Activated naive CD8-positive, alpha-beta T cell treated with anti-CD3 and anti-CD28 coated beads, Interleukin-2, amount 10 ng/mL, durations not matched to agents 7 days and 5 days (primary cell): ENCODE results near the gene SPEF1. TPM values are rescaled to one million over a fixed set of nuclear protein-coding genes. Genes with fewer than 3 reads are reported as not detected.

Experiments used
- ATAC-seq: fragments of 150-1000 bp; cut with Tn5 transposase; one replicate; pipeline ENCODE4 v1.10.0; 2021; ENCODE audit warnings: low read depth, moderate library complexity
- POLR2A ChIA-PET: fragments of 350-600 bp; sonication (Branson Sonifier 250); formaldehyde crosslinking; loops from one replicate; lab custom pipeline; 2021; ENCODE audit warnings: antibody characterized with exemption; lab: Charles Lee
- DNase-seq: peaks from one replicate; pipeline ENCODE4 v3.0.0; 2021
- H3K27ac Mint-ChIP-seq: one replicate; pipeline ENCODE4 v1.8.0; 2022; ENCODE audit warnings: mild to moderate bottlenecking, mixed read lengths
- H3K27me3 Mint-ChIP-seq: one replicate; pipeline ENCODE4 v1.8.0; 2022; ENCODE audit warnings: mild to moderate bottlenecking, moderate library complexity, mixed read lengths
- H3K36me3 Mint-ChIP-seq: one replicate; pipeline ENCODE4 v1.8.0; 2021; ENCODE audit warnings: mild to moderate bottlenecking, mixed read lengths
- H3K4me1 Mint-ChIP-seq: one replicate; pipeline ENCODE4 v1.8.0; 2021; ENCODE audit warnings: mixed read lengths
- H3K4me3 Mint-ChIP-seq: one replicate; pipeline ENCODE4 v1.8.0; 2022; ENCODE audit warnings: mild to moderate bottlenecking, moderate library complexity, mixed read lengths
- H3K9me3 Mint-ChIP-seq: one replicate; pipeline ENCODE4 v1.8.0; 2021; ENCODE audit warnings: mixed read lengths
- total RNA-seq, 2 experiments: library from RNA; stranded (reverse); gene quantifications; one replicate each; pipeline ENCODE4 v1.2.3, GENCODE V29; 2021

The SPEF1 gene
- total RNA-seq, 2 experiments from 2014 or later, result not detected

DNA sequence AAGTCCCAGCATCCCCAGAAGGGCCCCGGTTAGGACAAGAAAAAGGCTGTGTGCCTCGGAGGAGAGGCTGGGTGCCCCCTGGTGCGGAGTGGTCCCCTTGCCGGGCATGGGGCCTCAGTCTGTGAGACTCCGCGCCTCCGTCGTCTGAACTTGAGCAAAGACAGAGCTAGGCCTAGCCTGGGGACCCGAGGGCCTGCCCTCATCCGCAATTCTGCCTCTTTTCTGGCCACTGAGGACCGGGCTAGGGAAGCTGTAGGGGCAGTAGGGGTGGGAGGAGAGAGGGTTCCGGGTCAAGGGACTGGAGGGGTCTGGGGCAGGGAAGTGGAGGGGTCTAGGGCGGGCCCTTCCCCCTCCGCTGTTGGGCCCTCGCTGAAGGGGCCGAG lies 49.3 kb downstream of the SPEF1 start:
- POLR2A ChIA-PET, result interaction anchor here (1.6 kb wide), 1 partner anchor 16 kb away, joined by 3 read pairs; no protein-coding TSS in a partner anchor
- no peak overlapping the region for H3K27ac Mint-ChIP-seq
- H3K4me1 Mint-ChIP-seq, result peaks cover 7% of the 10 kb centered on the region
- H3K27me3 Mint-ChIP-seq, result peaks cover 49% of the 10 kb centered on the region
- DNase-seq (no peak), ATAC-seq (no peak)
- H3K4me3 Mint-ChIP-seq, result no peak overlapping the region
- H3K36me3 Mint-ChIP-seq, result no peaks in the 10 kb centered on the region
- no peaks in the 10 kb centered on the region for H3K9me3 Mint-ChIP-seq

DNA sequence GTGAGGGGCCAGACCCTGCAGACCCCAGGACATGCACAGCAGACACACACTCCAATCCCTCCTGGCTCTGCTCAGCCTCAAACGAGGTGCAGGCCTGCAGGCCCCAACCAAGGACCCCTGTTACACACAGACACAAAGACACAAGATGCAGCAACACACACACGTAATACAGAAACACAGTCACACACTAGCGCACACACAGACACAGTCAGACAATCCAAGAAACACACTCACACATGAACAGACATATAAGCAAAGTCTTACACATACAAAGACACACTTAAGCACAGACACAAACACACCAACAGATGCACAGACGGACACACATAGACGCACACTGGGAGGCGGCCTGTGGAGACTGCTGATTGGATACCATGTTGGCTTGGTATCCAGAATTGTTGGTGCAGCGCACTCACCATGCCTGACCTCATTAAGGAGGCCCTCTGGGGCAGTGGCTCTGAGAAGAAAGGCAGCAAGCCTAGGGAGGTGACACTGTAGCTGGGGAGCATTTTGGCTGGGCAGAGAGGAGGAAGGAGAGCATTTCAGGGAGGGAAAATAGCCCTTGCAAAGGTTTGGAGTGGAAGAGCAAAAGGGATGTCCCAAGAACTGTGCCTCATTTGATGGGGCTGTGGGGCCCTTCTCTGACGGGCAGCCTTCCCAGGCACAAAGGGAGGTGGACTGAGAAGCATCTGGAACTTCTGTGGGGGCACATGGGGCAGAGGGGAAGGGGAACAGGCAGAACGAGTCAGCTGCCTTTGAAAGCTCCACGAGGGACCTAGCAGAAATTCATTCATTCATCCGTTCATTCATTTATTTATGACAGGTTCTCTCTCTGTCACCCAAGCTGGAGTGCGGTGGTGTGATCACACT lies 50.2 kb downstream of the SPEF1 start:
- no peaks in the 10 kb centered on the region for H3K36me3 Mint-ChIP-seq
- peak overlapping the region; percentile 1 for H3K27ac Mint-ChIP-seq
- H3K27me3 Mint-ChIP-seq, result peaks cover 54% of the 10 kb centered on the region
- ATAC-seq (no peak), DNase-seq (no peak)
- peaks cover 7% of the 10 kb centered on the region for H3K4me1 Mint-ChIP-seq
- no peaks in the 10 kb centered on the region for H3K9me3 Mint-ChIP-seq
- POLR2A ChIA-PET, result no interaction called here
- H3K4me3 Mint-ChIP-seq, result no peak overlapping the region

DNA sequence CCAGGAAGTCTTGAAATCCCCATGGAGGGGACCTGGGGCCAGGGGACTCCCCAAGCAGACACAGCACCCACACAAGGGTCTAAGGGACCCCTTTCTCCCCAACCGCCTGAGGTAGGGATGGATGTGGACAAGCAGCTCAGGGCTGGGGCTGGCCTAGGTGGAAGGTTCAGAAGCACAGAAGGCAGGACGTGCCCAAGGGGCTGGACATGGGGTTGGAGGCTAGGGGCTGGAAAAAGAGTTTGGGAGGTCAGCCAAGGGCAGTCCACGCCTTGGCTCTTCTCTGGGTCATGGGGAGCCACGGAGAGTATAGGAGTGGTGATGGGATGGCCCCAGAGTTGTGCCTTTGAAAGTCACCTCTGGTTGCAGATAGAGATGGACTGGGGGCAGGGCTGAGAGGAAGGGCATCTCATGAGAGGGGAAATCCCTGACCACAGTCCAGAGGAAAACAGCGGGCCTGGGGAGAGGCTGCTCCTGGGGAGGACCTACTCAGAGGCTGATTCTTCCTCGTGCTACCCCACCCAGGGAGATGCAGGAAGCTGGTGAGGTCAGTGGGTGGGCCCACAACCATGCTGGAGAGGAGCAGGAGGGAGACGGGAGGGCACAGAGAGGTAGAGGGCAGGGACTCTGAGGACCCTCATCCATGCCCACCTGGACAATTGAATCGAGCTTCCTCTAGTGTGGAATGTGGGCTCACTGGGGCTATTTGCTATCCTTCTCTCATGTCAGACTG lies 51.3 kb downstream of the SPEF1 start:
- Mint-ChIP-seq H3K27me3 (peaks cover 54% of the 10 kb centered on the region), H3K36me3 (no peaks in the 10 kb centered on the region), H3K27ac (no peak overlapping the region), H3K4me1 (peaks cover 7% of the 10 kb centered on the region), H3K4me3 (no peak overlapping the region), H3K9me3 (no peaks in the 10 kb centered on the region)
- ATAC-seq (no peak), DNase-seq (no peak)
- POLR2A ChIA-PET, result no interaction called here

DNA sequence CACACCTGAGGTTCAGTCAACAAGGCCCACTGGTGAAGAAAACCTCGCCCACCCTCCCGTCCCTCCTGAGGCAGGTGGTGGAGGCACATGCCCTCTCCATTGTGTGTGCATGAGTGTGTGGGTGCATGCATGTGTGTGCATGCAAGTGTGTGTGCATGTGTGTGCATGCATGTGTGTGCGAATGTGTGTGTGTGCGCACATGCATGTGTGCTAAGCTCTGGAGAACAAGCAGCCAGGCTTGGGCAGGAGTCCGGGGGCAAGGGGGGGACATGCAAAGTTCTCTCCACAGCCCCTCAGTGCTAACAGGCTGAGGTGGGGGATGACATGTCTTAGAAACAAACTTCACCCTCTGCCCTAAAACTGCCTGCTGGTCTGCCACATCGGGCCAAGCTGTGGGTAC lies 51.9 kb downstream of the SPEF1 start:
- no peaks in the 10 kb centered on the region for H3K36me3 Mint-ChIP-seq
- DNase-seq (no peak), ATAC-seq (no peak)
- no peak overlapping the region for H3K27ac Mint-ChIP-seq
- H3K9me3 Mint-ChIP-seq, result no peaks in the 10 kb centered on the region
- no peak overlapping the region for H3K4me3 Mint-ChIP-seq
- peaks cover 7% of the 10 kb centered on the region for H3K4me1 Mint-ChIP-seq
- POLR2A ChIA-PET, result no interaction called here
- H3K27me3 Mint-ChIP-seq, result peaks cover 52% of the 10 kb centered on the region

DNA sequence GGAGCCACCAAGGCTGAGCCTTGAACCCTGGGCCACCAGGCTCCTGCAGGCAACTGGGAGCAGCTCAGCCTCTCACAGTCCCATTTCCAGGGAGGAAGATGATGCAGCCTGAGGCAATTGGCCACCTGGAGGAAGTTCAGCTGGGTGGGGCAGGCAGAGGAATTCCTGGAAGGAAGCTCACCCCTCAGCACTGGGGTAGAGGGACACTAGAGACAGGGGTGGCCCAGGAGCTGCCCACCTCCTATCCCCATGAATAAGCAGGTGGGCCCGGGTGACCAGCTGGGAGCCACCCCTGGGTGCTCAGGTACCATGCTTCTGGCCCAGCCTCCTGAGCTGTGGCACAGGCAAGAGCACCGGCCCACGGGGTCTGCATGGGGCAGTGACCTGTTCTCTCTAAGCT lies 52.4 kb downstream of the SPEF1 start:
- DNase-seq (no peak), ATAC-seq (no peak)
- Mint-ChIP-seq H3K27ac (no peak overlapping the region), H3K4me1 (peaks cover 7% of the 10 kb centered on the region), H3K4me3 (no peak overlapping the region), H3K27me3 (peaks cover 55% of the 10 kb centered on the region), H3K9me3 (no peaks in the 10 kb centered on the region), H3K36me3 (no peaks in the 10 kb centered on the region)
- POLR2A ChIA-PET, result no interaction called here

DNA sequence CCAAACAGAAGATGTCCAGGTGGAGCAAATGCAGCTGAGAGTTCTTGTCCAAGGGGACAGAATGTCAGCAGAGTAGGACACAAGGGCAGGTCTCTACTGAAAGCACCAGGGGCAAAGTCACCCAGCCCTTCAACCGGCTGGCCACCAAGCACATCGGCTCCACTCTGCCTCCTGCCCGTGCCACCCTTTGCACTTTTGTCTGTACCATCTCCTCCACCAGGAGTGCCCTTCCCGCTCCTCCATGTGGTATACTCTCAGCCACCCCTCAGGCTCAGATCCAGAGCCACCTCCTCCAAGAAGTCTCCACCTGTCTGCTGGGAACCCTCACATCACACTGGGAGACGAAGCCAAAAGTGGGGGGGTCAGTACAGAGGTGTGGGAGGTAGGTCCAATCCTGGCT lies 52.9 kb downstream of the SPEF1 start:
- no peak for ATAC-seq
- Mint-ChIP-seq H3K9me3 (no peaks in the 10 kb centered on the region), H3K36me3 (no peaks in the 10 kb centered on the region), H3K4me1 (peaks cover 7% of the 10 kb centered on the region), H3K27me3 (peaks cover 50% of the 10 kb centered on the region), H3K4me3 (no peak overlapping the region), H3K27ac (no peak overlapping the region)
- POLR2A ChIA-PET, result no interaction called here
- DNase-seq, result no peak

Other genes starting within 250 kb of the SPEF1 start
- not detected for gene GFRA4, start 118.0 kb downstream of the SPEF1 start, total RNA-seq
- not detected for gene ADAM33, start 99.4 kb downstream of the SPEF1 start, total RNA-seq
- under 1 TPM; 0.20 to 0.25 TPM for gene SIGLEC1, start 68.8 kb downstream of the SPEF1 start, total RNA-seq
- not detected for gene HSPA12B, start 48.8 kb downstream of the SPEF1 start, total RNA-seq
- gene ADISSP, start 13.7 kb downstream of the SPEF1 start, total RNA-seq, result 10 to 100 TPM; 21.9 to 22.1 TPM
- gene CENPB, start 5.3 kb upstream of the SPEF1 start, total RNA-seq, result 10 to 100 TPM; 63.3 to 65.7 TPM
- gene CDC25B, start 14.9 kb upstream of the SPEF1 start, total RNA-seq, result 100 to 1,000 TPM; 263 to 264 TPM
- gene AP5S1, start 39.1 kb upstream of the SPEF1 start, total RNA-seq, result 10 to 100 TPM; 11.1 to 12.5 TPM
- gene MAVS, start 65.4 kb upstream of the SPEF1 start, total RNA-seq, result 10 to 100 TPM; 36.3 to 36.8 TPM
- 10 to 100 TPM; 76.6 to 80.1 TPM for gene PANK2, start 107.9 kb upstream of the SPEF1 start, total RNA-seq
- gene RNF24, start 234.1 kb upstream of the SPEF1 start, total RNA-seq, result 10 to 100 TPM; 17.7 to 21.6 TPM